Immature natural killer cell (primary cell): Measurements from ENCODE around the gene SPTBN4. TPM values are rescaled to one million over a fixed set of nuclear protein-coding genes. Genes with fewer than 3 reads are reported as not detected.
A peak's percentile ranks its signal among the peaks of the same experiment; 100 is the strongest.

Experiments used
- DNase-seq, 3 donors: peaks; one replicate each; pipeline ENCODE4 v3.0.0; 2022; ENCODE audit warnings: mixed read lengths in 1 of 3
- H3K27ac Mint-ChIP-seq, 6 donors: one replicate each; pipeline ENCODE4 v1.8.0; 2020; ENCODE audit warnings: mixed read lengths in 6 of 6, mild to moderate bottlenecking in 5 of 6, inconsistent platforms in 4 of 6, moderate library complexity in 3 of 6
- H3K27me3 Mint-ChIP-seq, 3 donors: one replicate each; pipeline ENCODE4 v1.8.0; 2020 to 2021; ENCODE audit warnings: low read depth in 3 of 3, mild to moderate bottlenecking in 3 of 3, mixed read lengths in 3 of 3, moderate library complexity in 3 of 3, inconsistent platforms in 1 of 3
- H3K36me3 Mint-ChIP-seq, 3 donors: one replicate each; pipeline ENCODE4 v1.8.0; 2020; ENCODE audit warnings: mixed read lengths in 3 of 3, inconsistent platforms in 2 of 3, mild to moderate bottlenecking in 2 of 3
- H3K4me1 Mint-ChIP-seq, 2 donors: one replicate each; pipeline ENCODE4 v1.8.0; 2020; ENCODE audit warnings: inconsistent platforms in 2 of 2, mild to moderate bottlenecking in 2 of 2, mixed read lengths in 2 of 2, moderate library complexity in 1 of 2
- H3K4me3 Mint-ChIP-seq, 5 donors: one replicate each; pipeline ENCODE4 v1.8.0; 2020; ENCODE audit warnings: mild to moderate bottlenecking in 5 of 5, mixed read lengths in 5 of 5, inconsistent platforms in 3 of 5, moderate library complexity in 3 of 5
- H3K9me3 Mint-ChIP-seq, 6 donors: one replicate each; pipeline ENCODE4 v1.8.0; 2020; ENCODE audit warnings: mild to moderate bottlenecking in 6 of 6, mixed read lengths in 6 of 6, inconsistent platforms in 4 of 6, moderate library complexity in 3 of 6
- polyA plus RNA-seq, 3 donors: library from polyadenylated mRNA; unstranded; fragments of 300-500 nt; fragmentation: Illumina TruSeq; gene quantifications; one replicate each; pipeline ENCODE4 v1.2.3, GENCODE V29; 2021

Gene SPTBN4
- polyA plus RNA-seq, 3 donors from 2014 or later = 0.26 TPM; not detected in 2

DNA sequence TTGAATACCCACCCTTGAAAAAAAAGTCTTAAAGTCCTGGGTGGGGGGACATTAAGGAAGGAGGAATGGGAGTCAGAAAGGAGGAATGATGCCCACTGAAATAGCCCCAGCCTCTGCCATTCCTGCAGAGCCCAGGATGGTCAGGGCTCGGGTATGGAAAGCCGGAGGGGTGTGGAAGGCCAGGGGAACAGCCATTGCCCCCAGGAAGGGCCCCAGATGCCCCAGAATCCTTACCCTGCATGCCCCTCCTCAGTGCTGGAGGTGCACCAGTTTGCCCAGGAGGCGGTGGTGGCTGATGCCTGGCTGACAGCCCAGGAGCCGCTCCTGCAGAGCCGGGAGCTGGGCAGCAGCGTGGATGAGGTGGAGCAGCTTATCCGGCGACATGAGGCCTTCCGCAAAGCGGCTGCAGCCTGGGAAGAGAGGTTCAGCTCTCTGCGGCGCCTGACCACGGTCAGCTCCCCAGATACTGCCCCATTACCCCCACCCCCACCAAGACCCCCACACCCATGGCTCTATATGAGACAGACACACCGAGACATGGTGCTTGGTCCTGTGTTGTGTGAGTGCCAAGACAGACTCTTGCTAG lies 99.2 kb downstream of the SPTBN4 start:
- H3K36me3 Mint-ChIP-seq = no peaks in the 10 kb centered on the region
- H3K9me3 Mint-ChIP-seq = peaks cover 0 to 3% (median 0%) of the 10 kb centered on the region in 6 donors
- no peak for DNase-seq
- peaks cover 14 to 26% (median 19%) of the 10 kb centered on the region in 3 donors for H3K27me3 Mint-ChIP-seq
- no peak overlapping the region for H3K27ac Mint-ChIP-seq
- no peak overlapping the region for H3K4me3 Mint-ChIP-seq
- peaks cover 15 to 16% of the 10 kb centered on the region in 2 donors for H3K4me1 Mint-ChIP-seq

GRCh38 chr19:40567040-40567749 lies 100.4 kb downstream of the SPTBN4 start:
- Mint-ChIP-seq H3K36me3 (no peaks in the 10 kb centered on the region), H3K4me1 (peaks cover 16 to 17% of the 10 kb centered on the region in 2 donors), H3K27ac (no peak overlapping the region), H3K9me3 (peaks cover 0 to 3% (median 0%) of the 10 kb centered on the region in 6 donors), H3K4me3 (peak overlapping the region in 1 of 5 donors; percentile 3), H3K27me3 (peaks cover 14 to 22% (median 22%) of the 10 kb centered on the region in 3 donors)
- DNase-seq = no peak

- peaks cover 14 to 22% (median 21%) of the 10 kb centered on the region in 3 donors for H3K27me3 Mint-ChIP-seq
- no peak overlapping the region for H3K27ac Mint-ChIP-seq
- H3K4me3 Mint-ChIP-seq = no peak overlapping the region
- no peak for DNase-seq
- peaks cover 16 to 17% of the 10 kb centered on the region in 2 donors for H3K4me1 Mint-ChIP-seq
- peaks cover 0 to 3% (median 0%) of the 10 kb centered on the region in 6 donors for H3K9me3 Mint-ChIP-seq
- no peaks in the 10 kb centered on the region for H3K36me3 Mint-ChIP-seq
Measured at GRCh38 chr19:40567750-40568494, 101.1 kb downstream of the SPTBN4 start.

GRCh38 chr19:40570313-40571004 lies 103.7 kb downstream of the SPTBN4 start:
- Mint-ChIP-seq H3K9me3 (peaks cover 0 to 2% (median 0%) of the 10 kb centered on the region in 6 donors), H3K27me3 (peaks cover 12 to 22% (median 21%) of the 10 kb centered on the region in 3 donors), H3K27ac (peak overlapping the region; percentile 58 to 91 (median 78)), H3K4me1 (peaks cover 16 to 17% of the 10 kb centered on the region in 2 donors), H3K36me3 (no peaks in the 10 kb centered on the region), H3K4me3 (peak overlapping the region; percentile 70 to 82 (median 79))
- peak; percentile 96 to 98 (median 96) for DNase-seq

DNA sequence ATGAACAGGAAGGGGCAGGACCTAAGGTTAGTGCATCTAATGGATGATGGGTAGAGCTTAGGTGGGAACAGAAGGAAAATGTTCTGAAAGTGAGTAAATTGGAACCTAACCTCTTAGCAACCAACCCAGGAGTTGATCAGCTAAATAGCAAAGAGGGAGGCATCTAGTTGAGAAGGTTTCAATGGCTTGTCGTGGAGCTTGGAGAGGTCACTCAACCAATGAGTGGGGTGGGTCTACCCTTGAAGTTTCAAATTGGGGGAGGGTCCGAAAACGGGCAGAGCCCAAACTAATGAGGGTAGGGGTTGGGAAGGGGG lies 104.2 kb downstream of the SPTBN4 start:
- Mint-ChIP-seq H3K4me3 (peak overlapping the region; percentile 54 to 79 (median 71)), H3K27me3 (peaks cover 12 to 21% (median 20%) of the 10 kb centered on the region in 3 donors), H3K9me3 (peaks cover 0 to 2% (median 0%) of the 10 kb centered on the region in 6 donors), H3K27ac (peak overlapping the region; percentile 58 to 88 (median 70)), H3K4me1 (peaks cover 17 to 19% of the 10 kb centered on the region in 2 donors), H3K36me3 (no peaks in the 10 kb centered on the region)
- no peak for DNase-seq

GRCh38 chr19:40571831-40572495 lies 105.2 kb downstream of the SPTBN4 start:
- no peak overlapping the region for H3K4me3 Mint-ChIP-seq
- H3K36me3 Mint-ChIP-seq = no peaks in the 10 kb centered on the region
- H3K27me3 Mint-ChIP-seq = peaks cover 10 to 21% (median 17%) of the 10 kb centered on the region in 3 donors
- H3K4me1 Mint-ChIP-seq = peaks cover 22 to 27% of the 10 kb centered on the region in 2 donors
- no peaks in the 10 kb centered on the region for H3K9me3 Mint-ChIP-seq
- no peak for DNase-seq
- peak overlapping the region in 3 of 6 donors; percentile 56 to 84 (median 68) for H3K27ac Mint-ChIP-seq

GRCh38 chr19:40575326-40575725 lies 108.5 kb downstream of the SPTBN4 start:
- H3K36me3 Mint-ChIP-seq = peaks cover 3 to 7% (median 6%) of the 10 kb centered on the region in 3 donors
- peaks cover 6 to 9% (median 7%) of the 10 kb centered on the region in 3 donors for H3K27me3 Mint-ChIP-seq
- H3K4me3 Mint-ChIP-seq = peak overlapping the region; percentile 33 to 66 (median 61)
- peak overlapping the region in 1 of 6 donors; percentile 55 for H3K27ac Mint-ChIP-seq
- H3K9me3 Mint-ChIP-seq = no peaks in the 10 kb centered on the region
- DNase-seq = no peak
- peaks cover 25 to 40% of the 10 kb centered on the region in 2 donors for H3K4me1 Mint-ChIP-seq

- Mint-ChIP-seq H3K9me3 (no peaks in the 10 kb centered on the region), H3K4me1 (peaks cover 19 to 32% of the 10 kb centered on the region in 2 donors), H3K36me3 (peaks cover 8 to 14% (median 10%) of the 10 kb centered on the region in 3 donors), H3K27me3 (peaks cover 0 to 5% (median 2%) of the 10 kb centered on the region in 3 donors), H3K4me3 (peak overlapping the region; percentile 86 to 93 (median 88)), H3K27ac (peak overlapping the region; percentile 50 to 90 (median 82))
- DNase-seq = no peak
Measured at GRCh38 chr19:40576151-40576584, 109.4 kb downstream of the SPTBN4 start.

- Mint-ChIP-seq H3K27me3 (peaks cover 0 to 2% (median 2%) of the 10 kb centered on the region in 3 donors), H3K27ac (peak within 1 kb of the TSS; percentile 75 to 90 (median 84)), H3K36me3 (peaks cover 8 to 17% (median 10%) of the 10 kb centered on the region in 3 donors), H3K4me1 (peaks cover 19 to 32% of the 10 kb centered on the region in 2 donors), H3K4me3 (peak within 1 kb of the TSS; percentile 86 to 93 (median 88)), H3K9me3 (no peaks in the 10 kb centered on the region)
- peak; percentile 94 to 95 (median 94) for DNase-seq
Measured at GRCh38 chr19:40576585-40577451, 110.0 kb downstream of the SPTBN4 start, which contains the start of gene SHKBP1. Gene SHKBP1 (plus strand): TSS chr19:40576873. CDS start chr19:40576900, 27 bp downstream.

DNA sequence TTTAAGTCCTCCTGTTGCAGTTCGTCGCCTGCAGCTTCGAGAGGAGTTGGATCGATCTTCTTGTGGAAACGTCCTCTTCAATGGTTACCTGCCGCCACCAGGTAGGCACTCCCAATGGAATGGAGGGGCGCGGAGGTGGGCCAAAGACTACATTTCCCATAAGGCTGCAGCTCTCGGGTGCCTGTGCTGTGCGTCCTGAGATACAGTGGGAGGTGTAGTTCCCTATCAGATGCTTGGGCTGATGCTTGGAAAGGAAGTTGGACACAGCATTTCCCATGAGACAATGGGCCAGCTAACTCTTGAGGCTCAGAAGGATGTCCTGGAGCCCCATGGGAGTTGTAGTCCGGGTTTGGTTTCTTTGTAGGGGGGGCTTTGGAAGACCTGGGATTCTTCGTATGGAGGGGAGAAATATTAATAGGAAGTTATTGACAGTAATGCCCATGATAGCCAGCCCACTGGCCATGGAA lies 111.7 kb downstream of the SPTBN4 start:
- Mint-ChIP-seq H3K36me3 (peaks cover 12 to 24% (median 14%) of the 10 kb centered on the region in 3 donors), H3K27me3 (peaks cover 0 to 6% (median 2%) of the 10 kb centered on the region in 3 donors), H3K4me1 (peaks cover 22 to 32% of the 10 kb centered on the region in 2 donors), H3K9me3 (no peaks in the 10 kb centered on the region), H3K4me3 (peak overlapping the region; percentile 48 to 93 (median 87)), H3K27ac (peak overlapping the region in 3 of 6 donors; percentile 2 to 85 (median 40))
- DNase-seq = no peak

GRCh38 chr19:40580619-40581018 lies 113.8 kb downstream of the SPTBN4 start:
- Mint-ChIP-seq H3K9me3 (no peaks in the 10 kb centered on the region), H3K36me3 (peaks cover 19 to 37% (median 26%) of the 10 kb centered on the region in 3 donors), H3K4me1 (peaks cover 22 to 32% of the 10 kb centered on the region in 2 donors), H3K27ac (peak overlapping the region in 1 of 6 donors; percentile 34), H3K27me3 (peaks cover 0 to 8% (median 2%) of the 10 kb centered on the region in 3 donors), H3K4me3 (no peak overlapping the region)
- no peak for DNase-seq

- DNase-seq = no peak
- H3K4me1 Mint-ChIP-seq = peaks cover 19 to 30% of the 10 kb centered on the region in 2 donors
- no peak overlapping the region for H3K27ac Mint-ChIP-seq
- H3K36me3 Mint-ChIP-seq = peaks cover 26 to 45% (median 33%) of the 10 kb centered on the region in 3 donors
- H3K4me3 Mint-ChIP-seq = no peak overlapping the region
- peaks cover 0 to 8% (median 0%) of the 10 kb centered on the region in 3 donors for H3K27me3 Mint-ChIP-seq
- H3K9me3 Mint-ChIP-seq = no peaks in the 10 kb centered on the region
Measured at GRCh38 chr19:40581531-40581930, 114.7 kb downstream of the SPTBN4 start.
